ENCODE data around the gene OLIG3.

DNA sequence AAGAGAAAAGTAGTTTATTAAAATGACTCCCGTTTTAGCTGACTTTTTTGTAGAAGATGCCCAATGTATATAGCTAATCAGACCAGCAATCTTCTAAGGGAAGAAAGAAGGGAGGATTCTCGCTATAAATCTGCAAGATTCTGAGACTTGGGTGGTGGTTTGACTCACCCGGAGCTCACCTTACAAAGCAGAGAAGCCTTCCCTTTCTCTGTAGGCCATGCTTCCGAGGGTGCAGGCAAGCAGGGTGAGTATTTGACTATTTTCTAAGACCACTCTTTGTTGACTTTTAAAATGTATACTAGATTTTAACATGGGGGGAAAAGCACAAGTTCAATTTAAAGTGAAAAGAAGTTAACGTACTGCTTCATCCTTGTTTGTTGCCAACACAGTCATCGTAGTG is 2.7 kb downstream of the OLIG3 start:
- TF ChIP-seq, protein P1, sequence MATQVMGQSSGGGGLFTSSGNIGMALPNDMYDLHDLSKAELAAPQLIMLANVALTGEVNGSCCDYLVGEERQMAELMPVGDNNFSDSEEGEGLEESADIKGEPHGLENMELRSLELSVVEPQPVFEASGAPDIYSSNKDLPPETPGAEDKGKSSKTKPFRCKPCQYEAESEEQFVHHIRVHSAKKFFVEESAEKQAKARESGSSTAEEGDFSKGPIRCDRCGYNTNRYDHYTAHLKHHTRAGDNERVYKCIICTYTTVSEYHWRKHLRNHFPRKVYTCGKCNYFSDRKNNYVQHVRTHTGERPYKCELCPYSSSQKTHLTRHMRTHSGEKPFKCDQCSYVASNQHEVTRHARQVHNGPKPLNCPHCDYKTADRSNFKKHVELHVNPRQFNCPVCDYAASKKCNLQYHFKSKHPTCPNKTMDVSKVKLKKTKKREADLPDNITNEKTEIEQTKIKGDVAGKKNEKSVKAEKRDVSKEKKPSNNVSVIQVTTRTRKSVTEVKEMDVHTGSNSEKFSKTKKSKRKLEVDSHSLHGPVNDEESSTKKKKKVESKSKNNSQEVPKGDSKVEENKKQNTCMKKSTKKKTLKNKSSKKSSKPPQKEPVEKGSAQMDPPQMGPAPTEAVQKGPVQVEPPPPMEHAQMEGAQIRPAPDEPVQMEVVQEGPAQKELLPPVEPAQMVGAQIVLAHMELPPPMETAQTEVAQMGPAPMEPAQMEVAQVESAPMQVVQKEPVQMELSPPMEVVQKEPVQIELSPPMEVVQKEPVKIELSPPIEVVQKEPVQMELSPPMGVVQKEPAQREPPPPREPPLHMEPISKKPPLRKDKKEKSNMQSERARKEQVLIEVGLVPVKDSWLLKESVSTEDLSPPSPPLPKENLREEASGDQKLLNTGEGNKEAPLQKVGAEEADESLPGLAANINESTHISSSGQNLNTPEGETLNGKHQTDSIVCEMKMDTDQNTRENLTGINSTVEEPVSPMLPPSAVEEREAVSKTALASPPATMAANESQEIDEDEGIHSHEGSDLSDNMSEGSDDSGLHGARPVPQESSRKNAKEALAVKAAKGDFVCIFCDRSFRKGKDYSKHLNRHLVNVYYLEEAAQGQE (IDR thresholded peaks at IDR 0.05; ENCODE audit: insufficient read depth in 1 of 2, low read depth in 2 of 2, low read length in 2 of 2), result no peak
- TF ChIP-seq SIN3A (IDR thresholded peaks at IDR 0.05; ENCODE audit: borderline replicate concordance, insufficient read depth, low read length) (no peak), TAF1 (IDR thresholded peaks at IDR 0.05; ENCODE audit: borderline replicate concordance, insufficient read depth, low read length) (no peak)

Measured in PFSK-1 (cell line).